ENCODE results near the gene NFKBIA.

GRCh38 chr14:35398071-35398584 lies 6.4 kb downstream of the NFKBIA start:
- TF ChIP-seq CTCF (IDR thresholded peaks at IDR 0.05; ENCODE audit: low read depth, low read length): no peak
- TF ChIP-seq POLR2A (IDR thresholded peaks at IDR 0.05; ENCODE audit: extremely low read depth, insufficient read length): no peak

All from NB4 (cell line).